ENCODE measurements around the gene RRP7A.
A peak's percentile ranks its signal among the peaks of the same experiment; 100 is the strongest.
"Not testable (repeated sequence)": the region's sequence is repeated elsewhere in the genome, so short reads cannot be mapped to it uniquely, and the experiment has no call there.

RRP7A gene

DNA sequence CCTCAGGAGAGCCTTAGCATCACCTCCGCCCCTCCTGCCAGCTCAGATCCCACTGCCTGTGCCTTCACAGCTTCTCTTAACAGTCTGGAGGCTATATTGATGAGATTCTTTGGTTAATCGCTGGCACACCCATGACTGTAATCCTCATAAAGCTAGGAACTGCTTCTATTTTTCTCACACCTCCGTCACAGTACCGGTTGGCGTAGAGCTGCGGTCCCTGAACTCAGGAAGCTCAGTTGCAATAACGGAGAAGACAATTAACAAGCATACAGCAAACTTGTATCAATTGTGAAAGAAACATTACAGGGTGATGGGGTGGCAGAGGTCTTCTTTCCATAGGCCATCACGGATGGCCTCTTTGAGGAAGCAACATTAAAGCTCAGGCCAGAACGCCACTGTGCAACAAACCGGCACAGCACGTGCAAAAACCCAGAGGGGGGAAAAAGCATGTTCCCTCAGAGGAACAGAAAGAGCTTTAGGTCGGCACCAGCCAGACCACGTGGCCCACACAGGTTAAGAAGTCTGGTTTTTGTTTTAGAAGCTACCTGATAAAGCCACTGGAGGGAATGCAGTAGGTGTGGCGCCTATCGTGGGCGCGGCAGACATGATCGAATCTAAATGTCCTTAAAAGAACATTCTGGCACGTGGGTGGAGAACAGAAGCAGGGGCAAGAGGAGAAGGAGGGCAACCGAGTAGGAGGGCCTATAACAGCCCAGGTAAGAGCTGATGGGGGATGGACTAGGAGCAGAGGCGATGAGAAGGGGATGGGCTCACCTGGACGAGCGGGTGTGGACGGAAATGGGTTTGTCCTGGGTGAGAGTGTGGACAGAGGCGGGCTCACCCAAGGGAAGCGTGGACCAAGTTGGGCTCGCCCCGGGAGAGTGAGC is 715 bp downstream of the RRP7A start:
- Mint-ChIP-seq H3K36me3 (peaks cover 49% of the 10 kb centered on the region), H3K4me3 (peak overlapping the region; percentile 94), H3K27ac (peak overlapping the region; percentile 95), H3K4me1 (peaks cover 20% of the 10 kb centered on the region)
- not testable (repeated sequence) for H3K9me3 Mint-ChIP-seq; DNase-seq (ENCODE audit: low spot score in 2 of 2)
- peak; percentile 27 for ATAC-seq

DNA sequence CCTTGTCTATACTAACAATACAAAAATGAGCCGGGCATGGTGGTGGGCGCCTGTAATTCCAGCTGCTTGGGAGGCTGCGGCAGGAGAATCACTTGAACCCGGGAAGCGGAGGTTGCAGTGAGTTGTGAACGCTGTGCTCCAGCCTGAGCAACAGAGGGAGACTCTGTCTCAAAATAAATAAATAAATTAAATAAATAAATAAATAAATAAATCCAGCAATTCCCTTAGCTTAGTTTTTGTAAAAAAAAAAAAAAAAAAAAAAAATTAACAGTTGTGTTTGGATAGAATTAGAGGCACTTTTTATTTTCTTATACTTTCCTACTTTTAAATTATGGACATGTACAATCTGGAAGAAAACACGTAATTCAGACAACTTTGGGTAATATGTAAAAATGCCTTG is 2.5 kb downstream of the RRP7A start:
- not testable (repeated sequence) for H3K4me3 Mint-ChIP-seq; DNase-seq (ENCODE audit: low spot score in 2 of 2); H3K9me3 Mint-ChIP-seq; H3K27ac Mint-ChIP-seq; ATAC-seq
- peaks cover 20% of the 10 kb centered on the region for H3K4me1 Mint-ChIP-seq
- H3K36me3 Mint-ChIP-seq = peaks cover 58% of the 10 kb centered on the region

DNA sequence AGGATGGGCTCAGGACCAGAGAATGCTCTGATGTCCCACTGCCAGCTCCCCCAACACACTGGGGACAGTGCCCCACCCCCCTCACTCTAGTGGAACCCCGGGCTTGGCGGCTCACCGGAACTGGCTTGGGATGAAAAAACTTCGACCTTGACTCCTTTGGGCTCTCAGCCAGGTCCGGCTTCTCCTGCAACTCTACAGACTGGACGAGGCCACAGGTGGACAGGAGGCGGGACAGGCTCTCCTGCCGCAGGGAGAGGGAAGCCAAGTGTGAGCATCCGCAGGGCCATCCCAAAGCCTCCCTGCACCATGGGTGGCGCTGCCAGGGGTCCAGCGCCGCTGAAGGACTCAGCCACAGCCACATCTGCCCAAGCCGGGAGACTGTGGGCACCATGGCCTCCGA is 3.7 kb downstream of the RRP7A start:
- no peaks in the 10 kb centered on the region for H3K9me3 Mint-ChIP-seq
- ATAC-seq (no peak), DNase-seq (ENCODE audit: low spot score in 2 of 2) (no peak)
- peaks cover 63% of the 10 kb centered on the region for H3K36me3 Mint-ChIP-seq
- H3K27ac Mint-ChIP-seq = no peak overlapping the region
- no peak overlapping the region for H3K4me3 Mint-ChIP-seq
- H3K4me1 Mint-ChIP-seq = peaks cover 16% of the 10 kb centered on the region

DNA sequence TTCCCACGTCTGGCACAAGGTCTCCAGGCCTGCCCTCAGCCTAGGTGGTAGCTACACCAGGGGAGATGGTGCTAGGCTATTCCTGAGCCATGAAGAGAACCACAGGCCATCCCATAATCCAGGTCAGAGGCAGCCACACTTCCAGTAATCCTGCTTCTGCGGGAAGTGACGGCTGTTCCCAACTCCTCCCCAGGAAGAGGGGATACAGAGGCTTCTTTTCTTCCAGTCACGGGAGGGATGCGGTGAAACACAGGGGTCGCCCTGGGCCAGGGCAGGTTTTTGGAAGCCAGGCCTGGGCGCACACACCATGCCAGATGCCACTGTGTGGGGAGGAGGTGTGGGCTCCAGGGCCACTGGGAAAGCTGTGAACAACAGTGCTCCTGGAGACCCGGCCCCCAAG is 4.3 kb downstream of the RRP7A start:
- H3K4me3 Mint-ChIP-seq; H3K9me3 Mint-ChIP-seq; DNase-seq (ENCODE audit: low spot score in 2 of 2); ATAC-seq: not testable (repeated sequence)
- peaks cover 65% of the 10 kb centered on the region for H3K36me3 Mint-ChIP-seq
- H3K27ac Mint-ChIP-seq = peak overlapping the region; percentile 56
- peaks cover 13% of the 10 kb centered on the region for H3K4me1 Mint-ChIP-seq

DNA sequence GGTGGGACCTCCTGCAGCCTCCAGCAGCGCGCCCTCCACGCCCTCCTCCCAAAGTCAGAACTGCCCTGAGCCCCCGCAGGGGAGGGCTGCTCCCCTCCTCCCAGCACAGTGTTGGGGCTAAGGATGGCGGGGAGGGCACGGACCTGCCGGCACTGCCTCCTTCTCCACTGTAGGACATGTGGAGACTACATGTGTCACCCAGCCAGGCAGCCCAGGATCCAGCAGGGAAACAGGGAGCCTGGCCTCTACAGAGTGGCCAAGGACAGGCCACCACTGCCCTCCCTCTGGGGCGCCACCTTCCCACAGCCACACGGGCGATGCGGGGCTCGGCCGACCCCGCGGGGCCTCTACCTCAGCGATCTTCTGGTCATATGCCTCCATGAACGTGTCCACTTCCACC is 5.3 kb downstream of the RRP7A start:
- H3K9me3 Mint-ChIP-seq; H3K4me3 Mint-ChIP-seq; H3K27ac Mint-ChIP-seq; ATAC-seq; DNase-seq (ENCODE audit: low spot score in 2 of 2); H3K4me1 Mint-ChIP-seq: not testable (repeated sequence)
- peaks cover 64% of the 10 kb centered on the region for H3K36me3 Mint-ChIP-seq

DNA sequence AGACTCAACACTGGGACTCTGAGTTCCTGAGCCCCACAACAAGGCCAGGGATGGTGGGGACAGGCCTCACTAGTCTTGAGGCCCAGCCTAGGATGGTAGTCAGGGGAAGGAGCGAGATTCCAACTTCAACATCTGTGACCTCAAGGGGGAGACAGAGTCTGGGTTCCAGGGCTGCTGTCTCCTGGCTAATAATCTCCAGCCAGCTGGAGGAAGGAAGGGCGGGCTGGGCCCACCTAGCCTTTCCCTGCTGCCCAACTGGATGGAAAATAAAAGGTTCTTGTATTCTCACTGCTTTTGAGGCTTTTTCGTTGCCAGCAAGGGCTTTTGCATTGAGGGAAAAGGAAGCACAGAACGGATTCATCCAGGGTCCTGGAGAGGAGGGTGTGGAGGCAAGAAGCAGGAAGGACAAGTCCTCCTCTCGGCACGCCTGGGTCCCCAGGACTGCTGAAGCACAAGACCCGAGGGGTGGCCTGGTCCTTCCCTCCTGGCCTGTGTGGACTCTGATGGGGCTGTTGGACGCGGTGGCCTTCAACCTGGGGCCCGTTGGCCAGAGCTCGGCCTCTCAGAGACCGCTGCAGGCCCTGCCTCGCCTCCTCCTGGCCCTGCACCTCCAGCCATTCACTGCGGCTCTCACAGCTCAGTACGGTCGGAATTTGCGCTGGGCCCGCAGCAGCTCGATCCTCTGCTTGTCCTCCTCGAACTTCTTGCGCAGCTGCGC is 7.2 kb downstream of the RRP7A start:
- DNase-seq (ENCODE audit: low spot score in 2 of 2); ATAC-seq; H3K4me3 Mint-ChIP-seq; H3K27ac Mint-ChIP-seq; H3K9me3 Mint-ChIP-seq; H3K4me1 Mint-ChIP-seq: not testable (repeated sequence)
- peaks cover 45% of the 10 kb centered on the region for H3K36me3 Mint-ChIP-seq

DNA sequence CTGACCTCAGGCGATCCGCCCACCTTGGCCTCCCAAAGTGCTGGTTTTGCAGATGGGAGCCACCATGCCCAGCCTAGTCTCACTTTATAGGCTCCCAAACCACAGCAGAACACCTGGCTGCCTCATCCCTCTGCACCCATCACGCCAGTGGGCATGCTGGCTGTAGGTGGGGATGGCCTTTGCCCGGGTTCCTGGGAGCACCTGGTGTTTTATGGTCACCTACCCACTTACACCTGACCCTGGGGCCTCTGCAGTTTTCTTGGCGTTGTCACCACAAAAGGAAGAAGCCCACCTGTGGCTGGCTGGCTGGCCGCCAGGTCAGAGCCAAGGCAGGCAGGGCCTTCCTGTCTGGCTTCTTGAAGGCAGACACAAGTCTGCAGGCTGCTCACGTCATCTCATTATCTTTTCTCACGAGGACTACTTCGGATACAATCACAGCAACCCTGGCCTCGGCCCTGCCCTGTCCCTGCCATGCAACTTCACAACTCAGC is 8.2 kb downstream of the RRP7A start:
- H3K4me1 Mint-ChIP-seq = no peaks in the 10 kb centered on the region
- ATAC-seq (no peak), DNase-seq (ENCODE audit: low spot score in 2 of 2) (no peak)
- no peaks in the 10 kb centered on the region for H3K9me3 Mint-ChIP-seq
- H3K4me3 Mint-ChIP-seq = no peak overlapping the region
- peak overlapping the region; percentile 81 for H3K27ac Mint-ChIP-seq
- peaks cover 35% of the 10 kb centered on the region for H3K36me3 Mint-ChIP-seq

DNA sequence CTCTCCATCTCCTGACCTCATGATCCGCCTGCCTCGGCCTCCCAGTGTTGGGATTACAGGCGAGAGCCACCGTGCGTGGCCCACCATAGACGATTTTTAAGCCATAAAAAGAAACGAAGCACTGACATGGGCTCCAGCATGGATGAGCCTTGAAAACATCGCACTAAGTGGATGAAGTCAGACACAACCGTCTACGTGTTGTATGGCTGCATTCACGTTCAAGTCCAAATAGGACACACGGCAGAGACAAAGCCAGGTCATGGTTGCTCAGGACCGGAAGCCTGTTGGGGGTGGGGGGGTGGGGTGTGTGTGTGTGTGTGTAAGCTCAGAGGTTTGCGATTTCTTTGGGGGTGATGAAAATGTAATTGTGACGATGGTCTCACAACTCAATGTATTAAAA is 10.0 kb downstream of the RRP7A start:
- Mint-ChIP-seq H3K36me3 (peaks cover 22% of the 10 kb centered on the region), H3K4me3 (no peak overlapping the region), H3K27ac (peak overlapping the region; percentile 45)

DNA sequence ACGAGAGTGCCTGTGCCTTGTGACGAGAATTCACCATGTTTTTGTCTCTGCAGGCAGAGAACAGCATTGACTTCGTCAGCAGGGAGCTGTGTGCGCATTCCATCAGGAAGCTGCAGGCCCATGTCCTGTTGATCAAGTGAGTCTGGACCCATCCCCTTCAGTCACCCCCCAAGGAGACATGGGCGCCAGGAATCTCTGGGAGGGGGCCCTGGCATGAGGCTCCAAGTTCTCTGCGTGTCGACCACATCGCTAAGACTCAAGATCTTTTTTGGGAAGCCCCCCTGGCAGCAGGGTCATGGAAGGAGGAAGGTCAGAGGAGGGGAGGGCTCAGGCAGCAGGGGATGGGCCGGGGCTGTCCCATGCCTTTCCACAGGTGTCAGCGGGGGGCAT is 10.6 kb downstream of the RRP7A start:
- not testable (repeated sequence) for H3K4me1 Mint-ChIP-seq; ATAC-seq; H3K4me3 Mint-ChIP-seq; DNase-seq (ENCODE audit: low spot score in 2 of 2); H3K9me3 Mint-ChIP-seq
- Mint-ChIP-seq H3K36me3 (peaks cover 17% of the 10 kb centered on the region), H3K27ac (peak overlapping the region; percentile 45)

More for the DNA sequence above, 10.0 kb downstream of the RRP7A start:
- no peaks in the 10 kb centered on the region for H3K9me3 Mint-ChIP-seq
- ATAC-seq (no peak), DNase-seq (ENCODE audit: low spot score in 2 of 2) (no peak)
- H3K4me1 Mint-ChIP-seq = no peaks in the 10 kb centered on the region

DNA sequence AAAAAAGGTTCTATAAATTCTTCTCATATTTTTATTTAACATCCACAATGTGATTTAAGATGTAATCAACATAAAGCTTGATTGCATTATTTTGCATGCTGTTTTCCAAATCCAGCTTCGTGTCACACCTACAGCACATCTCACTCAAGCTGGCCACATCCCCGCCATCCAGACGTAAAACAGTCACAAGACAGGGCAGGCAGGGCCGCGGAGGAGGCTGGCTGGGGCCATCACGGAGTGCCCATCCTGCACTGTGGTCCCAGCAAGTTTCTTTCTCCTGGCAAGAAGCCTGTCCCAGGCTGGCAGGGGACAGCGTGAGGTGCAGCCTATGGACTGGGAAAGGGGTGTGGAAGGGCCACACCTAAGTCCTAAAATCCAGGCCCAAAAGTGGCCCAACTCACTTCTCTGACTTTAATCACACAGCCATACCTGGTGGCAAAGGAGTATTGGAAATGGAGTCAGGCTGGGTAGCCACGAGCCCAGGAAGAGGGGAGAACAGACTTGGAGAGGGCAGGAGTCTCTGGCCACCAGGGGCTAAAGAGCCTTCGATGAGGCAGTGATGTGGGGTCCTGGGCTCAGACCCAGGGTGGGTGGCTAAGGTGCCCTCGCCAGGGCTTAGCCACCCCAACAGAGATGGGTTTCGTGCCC is 11.1 kb downstream of the RRP7A start:
- Mint-ChIP-seq H3K27ac (peak overlapping the region; percentile 45), H3K36me3 (peaks cover 15% of the 10 kb centered on the region)
- not testable (repeated sequence) for ATAC-seq; H3K4me3 Mint-ChIP-seq; DNase-seq (ENCODE audit: low spot score in 2 of 2); H3K9me3 Mint-ChIP-seq; H3K4me1 Mint-ChIP-seq

DNA sequence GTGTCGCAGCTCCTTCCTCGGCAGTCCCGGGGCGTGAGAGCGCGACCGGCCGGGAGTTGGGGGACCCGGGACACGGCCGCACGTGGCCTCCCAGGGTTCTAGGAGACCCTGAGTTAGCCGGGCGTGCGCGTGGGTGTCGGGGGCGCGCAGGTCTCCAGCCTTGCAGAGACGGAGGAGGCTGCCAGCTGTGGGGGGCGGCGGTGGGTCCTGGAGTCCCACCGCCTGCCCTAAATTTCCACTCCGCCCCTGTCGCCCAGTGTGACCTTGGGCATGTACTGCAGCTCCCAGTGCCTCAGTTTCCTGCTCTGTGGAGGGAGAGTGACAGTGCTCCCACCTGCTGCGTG is 18.8 kb downstream of the RRP7A start:
- peaks cover 18% of the 10 kb centered on the region for H3K4me1 Mint-ChIP-seq
- H3K27ac Mint-ChIP-seq = peak overlapping the region; percentile 50
- H3K36me3 Mint-ChIP-seq = no peaks in the 10 kb centered on the region
- no peak for DNase-seq (ENCODE audit: low spot score in 2 of 2)
- ATAC-seq = no peak
- H3K4me3 Mint-ChIP-seq = peak overlapping the region; percentile 63
- no peaks in the 10 kb centered on the region for H3K9me3 Mint-ChIP-seq

DNA sequence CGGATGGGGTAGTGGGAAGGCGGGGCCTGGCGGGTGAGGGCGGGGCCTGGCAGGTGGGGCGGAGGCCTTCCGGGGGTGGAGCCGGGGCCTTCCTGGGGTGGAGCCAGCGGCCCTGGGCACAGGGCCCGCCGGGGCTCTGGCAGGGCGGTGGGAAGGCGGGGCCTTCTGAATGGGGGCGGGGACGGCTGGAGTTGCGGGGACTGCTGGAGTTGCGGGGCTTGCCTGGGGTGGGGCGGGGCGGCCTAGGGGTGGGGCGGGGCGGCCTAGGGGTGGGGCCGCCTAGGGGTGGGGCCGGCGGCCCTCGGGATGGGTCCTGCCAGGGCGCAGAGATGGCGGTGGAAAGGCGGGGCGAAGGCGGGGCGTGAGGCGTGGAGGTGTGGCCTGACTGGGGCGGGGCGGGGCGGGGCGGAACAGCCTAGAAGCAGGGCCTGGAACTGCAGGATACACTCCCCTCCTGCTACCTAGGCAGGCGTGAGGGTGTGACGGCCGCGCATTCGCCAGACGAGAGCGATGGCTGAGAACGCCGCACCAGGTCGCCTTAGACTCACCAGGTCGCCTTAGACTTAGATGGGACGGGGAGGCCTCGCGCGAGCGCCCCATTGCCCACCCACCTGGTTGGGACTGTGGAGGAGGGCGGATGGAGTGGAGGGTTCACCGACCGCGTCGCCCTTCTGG is 19.3 kb downstream of the RRP7A start:
- Mint-ChIP-seq H3K27ac (peak overlapping the region; percentile 50), H3K4me1 (peaks cover 18% of the 10 kb centered on the region), H3K4me3 (peak overlapping the region; percentile 63), H3K9me3 (no peaks in the 10 kb centered on the region), H3K36me3 (no peaks in the 10 kb centered on the region)
- ATAC-seq (peak; percentile 93), DNase-seq (ENCODE audit: low spot score in 2 of 2) (peak; percentile 66 to 86)

DNA sequence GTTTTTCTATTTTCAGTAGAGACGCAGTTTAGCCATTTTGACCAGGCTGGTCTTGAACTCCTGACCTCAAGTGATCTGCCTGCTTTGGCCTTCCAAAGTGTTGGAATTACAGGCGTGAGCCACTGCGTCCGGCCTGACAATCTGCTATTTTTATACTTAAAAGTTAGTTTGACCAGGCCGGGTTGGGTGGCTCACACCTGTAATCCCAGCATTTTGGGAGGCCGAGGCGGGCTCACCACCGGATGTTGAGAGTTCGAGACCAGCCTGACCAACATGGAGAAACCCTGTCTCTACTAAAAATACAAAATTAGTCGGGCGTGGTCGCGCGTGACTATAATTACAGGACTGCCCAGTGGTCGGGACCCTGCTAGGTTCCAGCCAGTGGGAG is 19.8 kb downstream of the RRP7A start:
- Mint-ChIP-seq H3K4me3 (peak overlapping the region; percentile 63), H3K4me1 (peaks cover 18% of the 10 kb centered on the region), H3K27ac (peak overlapping the region; percentile 50)
- H3K36me3 Mint-ChIP-seq; ATAC-seq; H3K9me3 Mint-ChIP-seq; DNase-seq (ENCODE audit: low spot score in 2 of 2): not testable (repeated sequence)

DNA sequence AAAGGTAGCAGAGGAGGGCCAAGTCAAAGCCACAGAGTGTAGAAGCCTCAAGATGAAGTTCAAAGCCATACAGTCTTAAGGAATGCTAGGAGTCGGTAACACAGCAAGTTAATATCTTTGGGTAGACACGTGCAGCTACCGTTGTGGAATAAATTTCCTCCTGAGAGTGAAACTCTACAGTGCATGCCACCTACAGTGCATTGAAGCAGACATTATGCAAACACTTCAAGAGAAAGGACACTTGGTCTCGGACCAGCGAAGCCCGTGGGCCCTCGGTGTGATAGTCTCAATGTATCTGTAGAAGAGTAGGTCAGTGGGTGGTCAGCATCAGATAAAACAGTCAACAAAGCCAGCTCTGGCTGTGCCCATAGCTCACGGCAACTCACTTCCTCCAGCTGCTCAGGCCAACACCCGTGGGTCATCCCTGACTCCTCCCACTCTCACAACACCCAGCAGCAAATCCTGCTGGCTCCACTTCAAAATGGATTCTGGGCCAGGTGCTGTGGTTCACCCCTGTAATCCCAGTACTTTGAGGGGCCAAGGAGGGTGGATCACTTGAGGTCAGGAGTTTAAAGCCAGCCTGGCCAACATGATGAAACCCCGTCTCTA is 24.0 kb downstream of the RRP7A start:
- H3K27ac Mint-ChIP-seq; H3K4me3 Mint-ChIP-seq; DNase-seq (ENCODE audit: low spot score in 2 of 2); H3K36me3 Mint-ChIP-seq; ATAC-seq; H3K9me3 Mint-ChIP-seq: not testable (repeated sequence)
- H3K4me1 Mint-ChIP-seq = peaks cover 17% of the 10 kb centered on the region

Measured in stimulated activated effector memory CD8-positive, alpha-beta T cell treated with anti-CD3 and anti-CD28 coated beads, Interleukin-12 subunit alpha, Interleukin-12 subunit beta, amount 100 ng/mL, for 72 hours (primary cell).